Right forelimb (tissue), 1 donor: ENCODE measurements around the gene PNPLA7.
"Not testable (repeated sequence)": the region's sequence is repeated elsewhere in the genome, so short reads cannot be mapped to it uniquely, and the experiment has no call there.

Experiments used
- DNase-seq: peaks from one replicate; pipeline ENCODE4 v3.0.0-alpha.2; 2018

Gene PNPLA7

GRCh38 chr9:137536594-137537131, 13.5 kb downstream of the PNPLA7 start:
- DNase-seq = not testable (repeated sequence)

GRCh38 chr9:137535120-137535428, 15.1 kb downstream of the PNPLA7 start:
- no peak for DNase-seq

- no peak for DNase-seq
Measured at GRCh38 chr9:137534256-137535119, 15.7 kb downstream of the PNPLA7 start.

- not testable (repeated sequence) for DNase-seq
Measured at GRCh38 chr9:137532891-137533468, 17.2 kb downstream of the PNPLA7 start.

- DNase-seq = no peak
Measured at GRCh38 chr9:137531099-137531765, 19.0 kb downstream of the PNPLA7 start.

GRCh38 chr9:137530331-137530730, 19.9 kb downstream of the PNPLA7 start:
- DNase-seq = no peak

GRCh38 chr9:137524981-137525317, 25.3 kb downstream of the PNPLA7 start:
- no peak for DNase-seq

GRCh38 chr9:137524161-137524980, 25.8 kb downstream of the PNPLA7 start:
- no peak for DNase-seq

GRCh38 chr9:137522746-137523455, 27.3 kb downstream of the PNPLA7 start:
- no peak for DNase-seq

GRCh38 chr9:137521405-137521985, 28.7 kb downstream of the PNPLA7 start:
- DNase-seq = no peak

- no peak for DNase-seq
Measured at GRCh38 chr9:137520614-137521404, 29.4 kb downstream of the PNPLA7 start.

GRCh38 chr9:137519553-137519952, 30.6 kb downstream of the PNPLA7 start:
- DNase-seq = no peak

GRCh38 chr9:137518661-137519459, 31.3 kb downstream of the PNPLA7 start:
- DNase-seq = not testable (repeated sequence)

GRCh38 chr9:137516144-137516917, 33.9 kb downstream of the PNPLA7 start:
- DNase-seq = no peak

- no peak for DNase-seq
Measured at GRCh38 chr9:137515338-137515724, 34.9 kb downstream of the PNPLA7 start.

- DNase-seq = no peak
Measured at GRCh38 chr9:137514691-137515337, 35.4 kb downstream of the PNPLA7 start.

- DNase-seq = not testable (repeated sequence)
Measured at GRCh38 chr9:137513801-137514570, 36.2 kb downstream of the PNPLA7 start.

GRCh38 chr9:137513136-137513535, 37.1 kb downstream of the PNPLA7 start:
- DNase-seq = not testable (repeated sequence)
